PC-3 (cell line): ENCODE measurements around the gene CLDN16. TPM values are rescaled to one million over a fixed set of nuclear protein-coding genes. Genes with fewer than 3 reads are reported as not detected.

Source experiments
- total RNA-seq: library from RNA; depleted of rRNA; stranded (reverse); fragments of >200 nt; gene quantifications from 2 replicates; pipeline ENCODE4 v1.2.3, GENCODE V29; 2014; rRNA removed

The CLDN16 gene
- total RNA-seq, 1 experiment from 2014 or later: not detected

Other genes with a start within 250 kb of the CLDN16 start
- gene CLDN1, start 65.7 kb upstream of the CLDN16 start, total RNA-seq: 6.8 and 9.6 TPM in 2 replicates
- gene TMEM207, start 61.7 kb downstream of the CLDN16 start, total RNA-seq: not detected in 2 replicates
- 5.0 and 13.4 TPM in 2 replicates for gene IL1RAP, start 125.9 kb downstream of the CLDN16 start, total RNA-seq